ENCODE measurements around the gene PDE4C. TPM values are rescaled to one million over a fixed set of nuclear protein-coding genes. Genes with fewer than 3 reads are reported as not detected.

The PDE4C gene
- total and polyA plus RNA-seq, 10 of the 15 experiments (the other 5 are each of a cell fraction or from before 2014, with no cell fraction given) = 0.08 to 0.73 (median 0.34) TPM

DNA sequence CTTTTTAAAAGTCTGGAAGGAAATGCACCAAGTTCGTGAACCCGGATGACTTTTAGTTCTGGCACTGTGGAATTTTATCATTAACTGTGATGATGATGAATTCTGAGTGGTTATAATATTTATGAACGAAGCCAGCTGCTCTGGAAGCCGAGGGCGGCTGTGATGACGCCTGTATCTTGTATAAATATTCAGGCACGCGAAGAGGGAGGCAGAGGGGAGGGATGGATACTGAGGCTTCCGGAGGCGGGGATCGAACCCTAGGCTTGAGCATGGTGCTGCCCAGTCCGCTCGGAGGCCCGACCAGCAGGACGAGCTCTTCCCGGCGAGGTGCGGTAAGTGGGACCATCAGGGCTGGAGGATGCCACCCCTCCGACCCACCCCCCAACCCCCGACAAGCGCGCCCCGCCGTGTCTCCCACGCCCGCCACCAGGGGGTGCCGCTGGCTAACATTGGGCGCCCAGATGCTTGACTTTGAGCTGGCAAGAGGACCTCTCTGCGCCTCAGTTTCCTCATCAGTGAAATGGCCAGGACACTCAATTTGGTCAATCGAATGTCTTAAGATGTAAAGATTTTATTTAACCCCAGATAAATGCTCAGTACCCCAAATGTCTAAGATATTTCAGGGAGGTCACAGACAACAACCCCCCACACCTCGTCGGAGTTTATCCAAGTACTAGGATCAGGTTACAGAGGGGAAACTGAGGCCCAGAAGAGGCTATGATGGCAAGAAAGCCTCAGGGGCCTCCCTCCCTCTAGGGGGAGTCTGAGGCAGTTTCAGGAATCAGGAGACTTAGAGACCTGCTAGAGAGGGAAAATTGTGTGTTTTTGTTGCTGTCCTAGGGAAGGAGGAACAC is 17.9 kb downstream of the PDE4C start (continued):
- TF ChIP-seq, protein P1, sequence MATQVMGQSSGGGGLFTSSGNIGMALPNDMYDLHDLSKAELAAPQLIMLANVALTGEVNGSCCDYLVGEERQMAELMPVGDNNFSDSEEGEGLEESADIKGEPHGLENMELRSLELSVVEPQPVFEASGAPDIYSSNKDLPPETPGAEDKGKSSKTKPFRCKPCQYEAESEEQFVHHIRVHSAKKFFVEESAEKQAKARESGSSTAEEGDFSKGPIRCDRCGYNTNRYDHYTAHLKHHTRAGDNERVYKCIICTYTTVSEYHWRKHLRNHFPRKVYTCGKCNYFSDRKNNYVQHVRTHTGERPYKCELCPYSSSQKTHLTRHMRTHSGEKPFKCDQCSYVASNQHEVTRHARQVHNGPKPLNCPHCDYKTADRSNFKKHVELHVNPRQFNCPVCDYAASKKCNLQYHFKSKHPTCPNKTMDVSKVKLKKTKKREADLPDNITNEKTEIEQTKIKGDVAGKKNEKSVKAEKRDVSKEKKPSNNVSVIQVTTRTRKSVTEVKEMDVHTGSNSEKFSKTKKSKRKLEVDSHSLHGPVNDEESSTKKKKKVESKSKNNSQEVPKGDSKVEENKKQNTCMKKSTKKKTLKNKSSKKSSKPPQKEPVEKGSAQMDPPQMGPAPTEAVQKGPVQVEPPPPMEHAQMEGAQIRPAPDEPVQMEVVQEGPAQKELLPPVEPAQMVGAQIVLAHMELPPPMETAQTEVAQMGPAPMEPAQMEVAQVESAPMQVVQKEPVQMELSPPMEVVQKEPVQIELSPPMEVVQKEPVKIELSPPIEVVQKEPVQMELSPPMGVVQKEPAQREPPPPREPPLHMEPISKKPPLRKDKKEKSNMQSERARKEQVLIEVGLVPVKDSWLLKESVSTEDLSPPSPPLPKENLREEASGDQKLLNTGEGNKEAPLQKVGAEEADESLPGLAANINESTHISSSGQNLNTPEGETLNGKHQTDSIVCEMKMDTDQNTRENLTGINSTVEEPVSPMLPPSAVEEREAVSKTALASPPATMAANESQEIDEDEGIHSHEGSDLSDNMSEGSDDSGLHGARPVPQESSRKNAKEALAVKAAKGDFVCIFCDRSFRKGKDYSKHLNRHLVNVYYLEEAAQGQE (IDR thresholded peaks at IDR 0.05; ENCODE audit: low read depth, low read length) = no peak
- TF ChIP-seq CREM (IDR thresholded peaks at IDR 0.05; ENCODE audit: low read depth) = no peak
- no peak for TF ChIP-seq BCL11A (IDR thresholded peaks at IDR 0.05; ENCODE audit: low read depth, low read length)
- TF ChIP-seq RFX5 (IDR thresholded peaks at IDR 0.05; ENCODE audit: low read depth, low read length) = no peak
- no peak for TF ChIP-seq PAX8 (IDR thresholded peaks at IDR 0.05)
- TF ChIP-seq, protein P2, sequence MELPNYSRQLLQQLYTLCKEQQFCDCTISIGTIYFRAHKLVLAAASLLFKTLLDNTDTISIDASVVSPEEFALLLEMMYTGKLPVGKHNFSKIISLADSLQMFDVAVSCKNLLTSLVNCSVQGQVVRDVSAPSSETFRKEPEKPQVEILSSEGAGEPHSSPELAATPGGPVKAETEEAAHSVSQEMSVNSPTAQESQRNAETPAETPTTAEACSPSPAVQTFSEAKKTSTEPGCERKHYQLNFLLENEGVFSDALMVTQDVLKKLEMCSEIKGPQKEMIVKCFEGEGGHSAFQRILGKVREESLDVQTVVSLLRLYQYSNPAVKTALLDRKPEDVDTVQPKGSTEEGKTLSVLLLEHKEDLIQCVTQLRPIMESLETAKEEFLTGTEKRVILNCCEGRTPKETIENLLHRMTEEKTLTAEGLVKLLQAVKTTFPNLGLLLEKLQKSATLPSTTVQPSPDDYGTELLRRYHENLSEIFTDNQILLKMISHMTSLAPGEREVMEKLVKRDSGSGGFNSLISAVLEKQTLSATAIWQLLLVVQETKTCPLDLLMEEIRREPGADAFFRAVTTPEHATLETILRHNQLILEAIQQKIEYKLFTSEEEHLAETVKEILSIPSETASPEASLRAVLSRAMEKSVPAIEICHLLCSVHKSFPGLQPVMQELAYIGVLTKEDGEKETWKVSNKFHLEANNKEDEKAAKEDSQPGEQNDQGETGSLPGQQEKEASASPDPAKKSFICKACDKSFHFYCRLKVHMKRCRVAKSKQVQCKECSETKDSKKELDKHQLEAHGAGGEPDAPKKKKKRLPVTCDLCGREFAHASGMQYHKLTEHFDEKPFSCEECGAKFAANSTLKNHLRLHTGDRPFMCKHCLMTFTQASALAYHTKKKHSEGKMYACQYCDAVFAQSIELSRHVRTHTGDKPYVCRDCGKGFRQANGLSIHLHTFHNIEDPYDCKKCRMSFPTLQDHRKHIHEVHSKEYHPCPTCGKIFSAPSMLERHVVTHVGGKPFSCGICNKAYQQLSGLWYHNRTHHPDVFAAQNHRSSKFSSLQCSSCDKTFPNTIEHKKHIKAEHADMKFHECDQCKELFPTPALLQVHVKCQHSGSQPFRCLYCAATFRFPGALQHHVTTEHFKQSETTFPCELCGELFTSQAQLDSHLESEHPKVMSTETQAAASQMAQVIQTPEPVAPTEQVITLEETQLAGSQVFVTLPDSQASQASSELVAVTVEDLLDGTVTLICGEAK (IDR thresholded peaks at IDR 0.05; ENCODE audit: borderline replicate concordance) = no peak
- TF ChIP-seq, protein P3, sequence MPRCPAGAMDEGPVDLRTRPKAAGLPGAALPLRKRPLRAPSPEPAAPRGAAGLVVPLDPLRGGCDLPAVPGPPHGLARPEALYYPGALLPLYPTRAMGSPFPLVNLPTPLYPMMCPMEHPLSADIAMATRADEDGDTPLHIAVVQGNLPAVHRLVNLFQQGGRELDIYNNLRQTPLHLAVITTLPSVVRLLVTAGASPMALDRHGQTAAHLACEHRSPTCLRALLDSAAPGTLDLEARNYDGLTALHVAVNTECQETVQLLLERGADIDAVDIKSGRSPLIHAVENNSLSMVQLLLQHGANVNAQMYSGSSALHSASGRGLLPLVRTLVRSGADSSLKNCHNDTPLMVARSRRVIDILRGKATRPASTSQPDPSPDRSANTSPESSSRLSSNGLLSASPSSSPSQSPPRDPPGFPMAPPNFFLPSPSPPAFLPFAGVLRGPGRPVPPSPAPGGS (IDR thresholded peaks at IDR 0.05; ENCODE audit: borderline replicate concordance, insufficient read depth, low read depth, low read length, poor library complexity, severe bottlenecking) = no peak
- TF ChIP-seq MTA3 (IDR thresholded peaks at IDR 0.05; ENCODE audit: borderline replicate concordance, low read length) = no peak
- TF ChIP-seq STAT3 (IDR thresholded peaks at IDR 0.05; ENCODE audit: low read depth, low read length) = no peak
